ENCODE results near the gene NELFA. TPM values are rescaled to one million over a fixed set of nuclear protein-coding genes. Genes with fewer than 3 reads are reported as not detected.

Gene NELFA
- total and polyA plus RNA-seq, 4 donors, result 7.1 to 11.8 (median 9.3) TPM

GRCh38 chr4:1997712-1998111 lies 11.1 kb downstream of the NELFA start:
- Histone ChIP-seq H3K27ac (ENCODE audit: low read depth in 1 of 2, low read length in 2 of 2) (no peak overlapping the region), H3K9me3 (ENCODE audit: control insufficient read depth in 4 of 4, low read length in 3 of 4) (no peaks in the 10 kb centered on the region), H3K9ac (ENCODE audit: low read depth in 1 of 2, low read length in 2 of 2) (no peak overlapping the region), H3K27me3 (ENCODE audit: control insufficient read depth in 4 of 4, insufficient read depth in 4 of 4, low read length in 3 of 4) (no peaks in the 10 kb centered on the region), H3K4me1 (ENCODE audit: control insufficient read depth in 4 of 4, insufficient read depth in 4 of 4, low read length in 3 of 4) (no peaks in the 10 kb centered on the region), H3K36me3 (ENCODE audit: control insufficient read depth in 4 of 4, insufficient read depth in 3 of 4, low read depth in 1 of 4, low read length in 3 of 4) (peaks cover 0 to 3% (median 0%) of the 10 kb centered on the region in 4 donors), H3K4me3 (ENCODE audit: low read depth in 1 of 3, low read length in 3 of 3) (no peak overlapping the region)
- DNase-seq (ENCODE audit: low spot score), result no peak
- WGBS, result 97% methylated on average over 4 of the region's 4 CpGs
- TF ChIP-seq HNF4A (conservative IDR thresholded peaks at IDR 0.05), result no peak
- no peak for TF ChIP-seq MAX (IDR thresholded peaks at IDR 0.05)
- TF ChIP-seq YY1 (IDR thresholded peaks at IDR 0.05), result no peak
- no peak for TF ChIP-seq JUND (IDR thresholded peaks at IDR 0.05)
- no peak for TF ChIP-seq TAF1 (conservative IDR thresholded peaks at IDR 0.05)
- no peak for TF ChIP-seq ATF3 (IDR thresholded peaks at IDR 0.05)
- TF ChIP-seq GABPA (IDR thresholded peaks at IDR 0.05 in 1 of 2, conservative IDR thresholded peaks at IDR 0.05 in 1 of 2), result no peak
- no peak for TF ChIP-seq RAD21 (IDR thresholded peaks at IDR 0.05)
- no peak for TF ChIP-seq ZBTB33 (IDR thresholded peaks at IDR 0.05)
- no peak for TF ChIP-seq FOXA1 (IDR thresholded peaks at IDR 0.05)
- no peak for TF ChIP-seq RXRA (IDR thresholded peaks at IDR 0.05)
- TF ChIP-seq EGR1 (IDR thresholded peaks at IDR 0.05; ENCODE audit: low read depth in 2 of 2), result no peak
- TF ChIP-seq REST (IDR thresholded peaks at IDR 0.05), result no peak
- TF ChIP-seq FOXA2 (IDR thresholded peaks at IDR 0.05), result no peak

- H3K9ac ChIP-seq (ENCODE audit: low read depth in 1 of 2, low read length in 2 of 2), result no peak overlapping the region
- no peak for DNase-seq (ENCODE audit: low spot score)
- no peaks in the 10 kb centered on the region for H3K9me3 ChIP-seq (ENCODE audit: control insufficient read depth in 4 of 4, low read length in 3 of 4)
- H3K36me3 ChIP-seq (ENCODE audit: control insufficient read depth in 4 of 4, insufficient read depth in 3 of 4, low read depth in 1 of 4, low read length in 3 of 4), result peaks cover 0 to 3% (median 0%) of the 10 kb centered on the region in 4 donors
- TF ChIP-seq EGR1 (IDR thresholded peaks at IDR 0.05; ENCODE audit: low read depth in 2 of 2) (no peak), RAD21 (IDR thresholded peaks at IDR 0.05) (no peak), FOXA2 (IDR thresholded peaks at IDR 0.05) (no peak), JUND (IDR thresholded peaks at IDR 0.05) (no peak), FOXA1 (IDR thresholded peaks at IDR 0.05) (no peak), TAF1 (conservative IDR thresholded peaks at IDR 0.05) (no peak), NR2F2 (IDR thresholded peaks at IDR 0.05) (no peak), ZBTB33 (IDR thresholded peaks at IDR 0.05) (no peak), REST (IDR thresholded peaks at IDR 0.05) (no peak), SP1 (IDR thresholded peaks at IDR 0.05) (no peak), HNF4A (conservative IDR thresholded peaks at IDR 0.05) (no peak), YY1 (IDR thresholded peaks at IDR 0.05) (no peak), RXRA (IDR thresholded peaks at IDR 0.05) (no peak), GABPA (IDR thresholded peaks at IDR 0.05 in 1 of 2, conservative IDR thresholded peaks at IDR 0.05 in 1 of 2) (no peak), ATF3 (IDR thresholded peaks at IDR 0.05) (no peak)
- H3K4me1 ChIP-seq (ENCODE audit: control insufficient read depth in 4 of 4, insufficient read depth in 4 of 4, low read length in 3 of 4), result no peaks in the 10 kb centered on the region
- no peaks in the 10 kb centered on the region for H3K27me3 ChIP-seq (ENCODE audit: control insufficient read depth in 4 of 4, insufficient read depth in 4 of 4, low read length in 3 of 4)
- H3K4me3 ChIP-seq (ENCODE audit: low read depth in 1 of 3, low read length in 3 of 3), result no peak overlapping the region
- H3K27ac ChIP-seq (ENCODE audit: low read depth in 1 of 2, low read length in 2 of 2), result no peak overlapping the region
- 95% methylated on average over 3 of the region's 3 CpGs for WGBS
Measured at GRCh38 chr4:1996866-1997611, 11.7 kb downstream of the NELFA start.
